Stimulated activated CD4-positive, alpha-beta T cell treated with anti-CD3 and anti-CD28 coated beads, Interleukin-2, amount 100 ng/mL, for 4 hours (primary cell): ENCODE data around the gene KRT33A.

Source experiments
- DNase-seq: peaks from one replicate; pipeline ENCODE4 v3.0.0-alpha.2; 2020; ENCODE audit warnings: low read depth

Gene KRT33A

GRCh38 chr17:41329279-41329948 lies 21.2 kb downstream of the KRT33A start:
- DNase-seq: no peak

DNA sequence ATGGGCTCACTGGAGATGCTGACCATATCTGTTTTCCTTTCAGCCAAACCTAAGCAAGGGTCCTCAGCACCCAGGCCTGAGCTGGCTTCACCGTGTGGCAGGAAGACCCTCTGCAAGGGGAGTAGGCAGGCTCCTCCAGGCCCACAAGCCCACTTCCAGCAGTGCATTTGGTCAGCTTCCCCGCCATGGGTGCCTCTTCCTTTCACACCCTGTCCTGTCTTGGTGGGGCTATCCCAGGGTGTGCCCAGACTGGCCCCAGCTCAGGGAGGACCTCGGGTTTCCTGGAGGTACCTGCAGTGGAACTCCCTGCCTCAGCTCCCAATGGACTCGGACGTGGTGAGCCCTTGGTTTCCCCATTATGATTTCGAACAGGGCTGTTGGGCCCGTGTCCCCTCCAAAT lies 22.4 kb downstream of the KRT33A start:
- DNase-seq: no peak

- no peak for DNase-seq
These were observed 23.1 kb downstream of the KRT33A start for GRCh38 chr17:41327411-41328120.

DNA sequence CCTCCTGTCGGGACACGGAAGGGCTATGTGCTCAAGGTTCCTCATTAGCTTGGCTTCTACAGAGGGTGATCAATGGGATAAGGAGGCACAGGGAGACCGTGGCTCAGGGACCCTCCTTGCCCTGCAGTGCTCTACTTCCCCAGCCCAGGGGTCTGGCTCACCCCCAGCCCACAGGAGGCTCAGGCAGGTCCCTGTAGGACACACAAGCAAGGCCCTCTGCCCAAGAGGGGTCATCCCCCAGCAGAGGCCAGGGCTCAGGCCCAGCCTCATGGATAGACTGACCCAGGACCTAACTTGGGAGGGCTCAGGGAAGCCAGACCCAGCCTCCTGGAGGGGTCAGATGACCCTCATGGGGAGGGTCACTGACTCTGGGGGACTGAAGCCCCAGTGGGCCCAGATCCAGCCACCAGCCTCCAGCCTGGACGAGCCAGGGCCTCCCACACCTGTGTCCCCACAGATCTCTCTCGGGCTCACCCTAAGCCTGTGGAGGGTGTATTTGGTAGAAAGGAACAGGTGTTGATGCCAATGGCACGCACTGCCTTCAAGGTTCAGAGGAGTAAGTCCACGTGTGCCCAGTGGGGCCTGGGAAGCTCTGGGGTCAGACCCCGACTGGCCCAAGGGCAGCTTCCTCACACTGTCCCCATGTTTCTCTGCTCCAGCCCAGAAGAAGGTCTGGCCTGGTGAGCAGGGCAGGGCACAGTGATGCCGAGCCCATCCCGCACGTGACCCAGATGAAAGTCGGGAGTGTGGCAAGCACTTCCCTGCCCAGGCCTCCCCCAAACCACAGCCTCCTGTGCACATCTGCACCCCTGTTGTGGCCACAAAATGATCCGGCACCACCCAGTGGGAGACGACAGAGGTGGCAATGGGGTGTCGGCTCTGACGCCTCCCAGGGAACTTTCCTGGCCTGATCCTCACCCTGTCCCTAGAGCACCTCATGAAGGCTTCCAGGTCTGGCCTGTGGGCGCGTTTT lies 24.2 kb downstream of the KRT33A start:
- no peak for DNase-seq

DNA sequence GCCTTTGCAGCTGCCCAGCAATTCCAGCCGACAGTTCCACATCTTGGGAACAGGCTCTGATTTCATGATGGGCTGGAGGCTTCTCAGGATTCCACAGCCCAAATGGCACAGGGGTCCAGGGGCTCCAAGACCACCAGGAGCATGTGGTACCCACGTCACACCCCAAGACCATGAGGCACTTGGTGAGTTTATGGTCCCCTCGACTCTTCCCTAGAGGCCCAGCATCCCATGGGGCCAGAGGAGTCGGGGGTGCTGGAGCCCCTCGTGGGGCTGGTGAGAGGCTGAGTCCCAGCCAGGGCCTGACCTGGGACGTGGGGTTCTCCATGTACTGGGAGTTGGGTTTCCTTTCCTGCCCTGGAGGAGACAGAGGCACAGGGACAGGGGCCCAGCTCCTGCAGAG lies 25.0 kb downstream of the KRT33A start:
- no peak for DNase-seq

GRCh38 chr17:41325126-41325525 lies 25.5 kb downstream of the KRT33A start:
- DNase-seq: no peak

DNA sequence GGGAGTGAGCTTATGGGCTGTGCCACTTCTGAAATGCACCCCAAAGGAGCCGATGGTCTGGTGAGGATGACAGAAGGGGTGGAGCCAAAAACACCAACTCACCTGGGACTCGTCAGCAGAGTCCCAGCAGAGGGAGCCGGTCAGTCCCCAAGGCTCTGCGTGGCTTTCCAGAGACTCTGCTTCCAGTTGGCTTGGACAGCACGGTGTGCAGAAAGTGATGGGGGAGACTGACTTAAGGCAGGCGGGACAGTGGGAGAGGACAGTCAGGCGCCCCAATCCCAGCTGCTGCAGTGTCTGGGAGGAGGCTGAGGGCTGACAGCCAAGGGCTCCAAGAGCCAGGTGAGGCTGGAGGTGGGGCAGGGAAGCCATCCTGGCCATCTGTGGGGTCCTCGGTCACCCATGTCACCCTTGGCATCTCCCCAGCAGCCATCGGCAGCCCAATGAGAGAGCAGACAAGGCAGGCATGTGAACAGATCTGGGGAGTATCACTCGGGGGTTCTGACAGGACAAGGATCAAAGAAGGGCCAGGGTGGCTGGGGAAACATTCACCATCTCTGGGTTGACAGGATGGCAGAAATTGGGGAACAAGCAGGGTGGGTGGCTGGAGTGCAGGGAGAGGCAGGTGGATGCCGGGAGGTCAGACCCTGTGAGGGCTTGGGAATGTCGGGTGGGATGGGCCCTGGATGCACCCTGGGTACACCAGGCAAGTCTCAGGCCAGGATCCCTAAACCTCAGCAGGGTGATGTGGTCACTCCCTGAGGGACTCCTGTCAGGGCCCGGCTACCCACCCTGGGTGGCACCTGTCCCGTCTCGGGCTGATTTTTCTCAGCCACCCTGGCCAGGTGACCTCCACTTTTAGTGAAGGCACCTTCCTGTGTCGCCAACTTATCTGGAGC lies 26.2 kb downstream of the KRT33A start:
- DNase-seq: no peak

DNA sequence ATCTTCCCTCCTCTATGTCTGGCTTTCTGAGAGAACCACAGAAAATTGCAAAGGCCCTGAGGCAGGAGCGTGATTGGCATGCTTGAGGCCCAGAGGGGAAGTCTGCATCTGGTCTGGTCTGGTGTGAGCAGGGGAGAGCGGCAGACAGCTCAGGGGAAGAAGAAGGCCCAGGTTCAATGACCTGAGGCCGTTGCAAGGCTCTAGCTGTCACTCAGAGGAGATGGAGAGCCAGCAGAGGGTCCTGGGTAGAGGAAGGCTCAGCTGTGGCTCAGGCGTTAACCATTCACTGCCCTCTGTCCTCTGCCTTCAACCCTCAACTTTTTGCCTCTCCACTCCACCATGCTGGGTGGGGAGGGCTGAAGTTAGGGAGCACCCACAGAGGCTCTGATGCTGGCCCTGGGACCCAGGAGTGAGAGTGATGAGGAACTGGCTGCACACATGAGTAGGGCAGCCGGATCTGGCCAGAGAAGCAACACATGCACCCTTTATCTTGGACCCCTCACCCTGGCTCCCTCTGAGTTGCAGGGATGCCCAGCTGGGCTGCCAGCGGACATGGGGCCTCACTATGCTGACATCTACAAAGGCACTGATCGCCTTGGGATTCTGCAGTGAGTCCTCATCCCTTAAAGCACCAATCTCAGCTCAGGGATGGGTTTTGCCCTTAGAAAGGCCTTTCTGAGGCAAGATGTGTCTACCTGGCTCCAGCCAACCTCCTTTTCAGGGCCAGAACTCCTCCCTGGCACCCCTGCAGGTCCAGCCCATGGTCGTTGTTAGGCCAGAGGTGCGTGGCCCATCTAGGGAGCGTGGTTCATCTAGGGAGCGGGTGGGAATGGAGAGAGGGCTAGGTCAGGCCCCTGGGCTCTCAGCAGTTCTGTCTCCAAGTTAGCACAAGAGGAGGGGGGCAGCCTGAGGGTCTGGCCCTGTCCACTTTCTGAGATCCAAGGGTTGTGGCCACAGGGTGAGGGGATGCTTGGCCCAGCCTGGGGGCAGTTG lies 27.4 kb downstream of the KRT33A start:
- no peak for DNase-seq

DNA sequence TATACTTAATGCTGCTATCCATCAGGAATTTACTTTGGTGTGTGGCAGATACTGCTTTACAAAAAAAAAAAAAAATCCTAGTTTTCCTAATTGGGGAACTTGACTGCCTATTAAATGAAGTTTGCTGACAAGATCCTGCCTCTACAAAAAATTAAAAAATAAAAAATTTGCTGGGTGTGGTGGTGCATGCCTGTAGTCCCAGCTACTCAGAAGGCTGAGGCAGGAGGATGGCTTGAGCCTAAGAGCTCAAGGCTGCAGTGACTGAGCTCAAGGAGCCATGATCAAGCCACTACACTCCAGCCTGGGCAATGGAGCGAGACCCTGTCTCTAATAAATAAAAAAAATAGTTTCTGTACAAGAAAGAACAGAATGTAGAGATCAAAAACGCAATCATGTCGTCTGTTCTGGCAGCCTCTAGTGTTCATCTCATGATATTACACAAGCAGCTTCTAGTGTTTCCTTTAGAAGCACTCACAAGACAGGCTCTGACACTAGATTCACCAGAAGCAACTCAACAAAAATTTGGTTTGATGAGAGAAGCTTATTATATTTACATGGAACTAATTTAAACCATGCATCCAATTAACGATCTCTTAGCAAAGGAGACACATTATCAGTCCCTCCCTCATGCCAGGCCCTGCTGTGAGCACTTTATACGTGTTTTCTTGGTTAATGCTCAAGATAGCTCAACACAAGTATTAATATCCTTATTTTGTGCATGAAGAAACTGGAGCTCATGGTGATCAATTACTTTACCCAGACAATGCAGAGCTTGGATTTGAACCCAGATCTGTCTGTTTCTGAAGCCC lies 28.3 kb downstream of the KRT33A start:
- DNase-seq: no peak

DNA sequence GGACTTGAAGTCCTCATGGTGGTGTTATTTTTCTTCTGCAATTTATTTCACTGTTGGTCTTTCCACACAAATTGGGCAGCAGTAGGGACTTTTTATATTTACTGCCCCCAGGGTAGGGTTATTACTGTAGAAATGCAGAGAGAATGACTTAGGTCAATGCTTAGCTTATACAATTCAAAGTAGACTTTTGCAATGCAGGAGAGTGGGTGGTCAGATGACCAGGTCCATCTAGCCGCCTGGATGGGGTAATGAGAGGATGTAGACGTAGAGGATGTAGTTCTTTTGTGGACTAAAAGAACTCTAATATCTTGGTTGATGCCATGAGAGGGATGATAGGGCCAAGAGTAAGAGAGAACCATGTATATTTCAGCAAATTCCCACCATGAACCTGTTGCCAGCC lies 32.4 kb downstream of the KRT33A start:
- DNase-seq: no peak

DNA sequence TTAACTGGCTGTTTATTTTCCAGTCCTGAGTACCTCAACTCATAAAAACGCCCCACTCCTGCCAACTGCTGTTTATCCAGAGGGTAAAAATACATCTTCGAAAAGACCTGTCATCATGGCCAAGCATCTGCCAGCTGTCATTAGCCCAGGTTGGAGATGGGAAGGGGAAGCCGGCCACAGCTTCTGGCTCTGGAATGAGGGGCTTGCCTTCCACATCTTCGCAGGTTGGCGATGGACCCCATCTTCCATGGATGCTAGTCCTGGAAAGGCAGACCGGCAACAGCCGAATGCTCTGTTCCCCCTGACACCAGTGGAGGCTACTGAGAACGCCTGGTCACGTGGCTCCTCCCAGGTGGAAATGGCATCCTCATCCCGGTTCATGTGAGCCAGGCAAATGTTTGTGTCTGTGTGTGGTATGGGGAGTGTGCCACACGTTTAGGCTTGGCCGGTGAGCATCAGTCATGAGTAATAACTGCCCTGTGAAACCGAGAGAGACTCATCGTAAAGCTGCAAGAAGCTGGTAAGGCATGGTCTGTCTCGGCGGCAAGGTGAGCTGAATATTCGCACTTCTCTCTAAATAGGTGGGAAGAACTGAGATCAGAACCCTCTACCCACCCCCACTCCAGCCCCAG lies 34.7 kb downstream of the KRT33A start:
- no peak for DNase-seq

DNA sequence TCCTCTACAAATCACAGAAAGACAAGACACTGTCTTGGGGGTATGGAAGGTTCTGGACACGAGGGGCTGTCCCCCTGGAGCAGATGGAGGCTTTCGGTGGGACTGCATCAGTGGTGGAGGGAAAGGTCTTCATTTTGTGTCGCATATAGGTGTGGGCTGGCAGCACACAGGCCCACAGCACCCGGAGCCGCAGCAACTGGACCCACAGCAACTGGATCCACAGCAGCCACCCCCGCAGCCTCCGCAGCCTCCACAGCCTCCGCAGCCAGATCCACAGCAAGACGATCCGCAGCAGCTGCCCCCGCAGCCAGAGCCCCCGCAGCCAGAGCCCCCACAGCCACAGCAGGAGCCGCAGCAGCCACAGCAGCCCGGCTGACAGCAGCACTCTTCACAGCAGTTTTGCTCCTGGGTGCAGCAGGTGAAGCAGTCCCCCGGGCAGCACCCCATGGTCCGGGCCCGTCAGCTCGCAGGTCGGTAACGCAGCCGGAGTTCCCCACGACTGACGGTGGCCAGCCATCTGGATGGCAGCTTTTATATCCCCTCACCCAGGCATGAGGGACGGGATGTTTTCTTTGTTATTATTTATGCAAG lies 35.3 kb downstream of the KRT33A start, which contains the start of gene KRTAP17-1:
Gene KRTAP17-1 (minus strand): TSS at position 507 of the 591 bp plus-strand sequence. CDS start 60 bp downstream, at position 447.
- no peak for DNase-seq

DNA sequence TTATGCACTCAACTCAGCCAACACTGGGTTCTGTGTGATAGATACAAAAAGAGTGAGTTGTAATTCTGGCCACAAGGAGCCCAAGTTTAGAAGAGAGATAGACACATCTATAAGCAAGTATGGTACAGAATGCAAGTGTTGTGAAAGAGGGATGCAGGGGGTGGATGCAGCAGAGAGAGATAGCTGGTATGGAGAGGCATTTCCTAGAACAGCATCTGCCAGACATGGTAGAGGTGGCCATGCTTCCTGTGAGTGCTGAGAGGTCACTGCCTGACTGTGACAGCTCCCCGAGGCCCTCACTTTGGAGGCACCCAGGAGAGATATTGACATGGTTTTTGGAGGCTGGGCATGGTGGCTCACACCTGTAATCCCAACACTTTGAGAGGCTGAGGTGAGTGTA lies 39.5 kb downstream of the KRT33A start:
- no peak for DNase-seq

DNA sequence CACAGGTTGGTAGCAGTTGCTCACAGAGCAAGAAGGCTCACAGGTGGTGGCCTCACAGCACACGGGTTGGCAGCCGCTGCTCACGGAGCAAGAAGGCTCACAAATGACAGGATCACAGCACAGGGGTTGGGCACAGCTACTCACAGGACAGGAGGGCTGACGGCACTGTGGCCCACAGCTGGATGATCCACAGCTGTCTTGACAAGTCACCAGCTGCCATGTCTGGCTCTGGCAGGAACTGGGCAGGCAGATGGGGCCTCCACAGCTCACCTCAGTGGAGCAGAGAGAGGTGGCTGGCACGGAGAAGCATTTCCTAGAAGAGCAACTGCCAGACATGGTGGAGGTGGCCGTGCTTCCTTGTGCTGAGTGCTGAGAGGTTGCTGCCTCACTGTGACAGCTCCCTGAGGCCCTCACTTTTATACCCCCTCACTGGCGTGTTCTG lies 41.7 kb downstream of the KRT33A start, which contains the start of gene KRTAP16-1:
Gene KRTAP16-1 (minus strand): TSS at position 392 of the 442 bp plus-strand sequence. CDS start 56 bp downstream, at position 336.
- peak; percentile 15 for DNase-seq

GRCh38 chr17:41308251-41308917 lies 42.2 kb downstream of the KRT33A start:
- DNase-seq: peak; percentile 36

DNA sequence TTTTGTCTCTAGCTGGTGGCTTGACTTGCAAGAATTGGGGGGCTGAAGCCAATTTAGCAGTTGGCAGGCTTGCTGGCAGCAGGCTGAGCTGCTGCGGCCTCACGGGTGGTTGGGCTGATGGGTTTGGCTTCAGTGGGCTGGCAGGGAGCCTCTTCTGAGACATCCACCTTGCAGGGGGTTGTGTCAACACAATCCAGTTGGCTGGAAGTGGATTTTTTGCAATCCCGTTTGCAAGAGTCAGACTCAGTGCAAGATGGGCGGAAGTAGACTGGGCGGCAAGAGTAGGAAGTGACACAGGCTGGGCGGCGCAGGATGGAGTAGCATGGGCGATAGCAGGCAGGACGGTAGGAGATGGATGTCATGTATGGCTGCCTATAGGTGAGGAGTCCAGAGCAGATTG lies 43.0 kb downstream of the KRT33A start:
- DNase-seq: no peak

- no peak for DNase-seq
These were observed 46.5 kb downstream of the KRT33A start for GRCh38 chr17:41304091-41304490.

DNA sequence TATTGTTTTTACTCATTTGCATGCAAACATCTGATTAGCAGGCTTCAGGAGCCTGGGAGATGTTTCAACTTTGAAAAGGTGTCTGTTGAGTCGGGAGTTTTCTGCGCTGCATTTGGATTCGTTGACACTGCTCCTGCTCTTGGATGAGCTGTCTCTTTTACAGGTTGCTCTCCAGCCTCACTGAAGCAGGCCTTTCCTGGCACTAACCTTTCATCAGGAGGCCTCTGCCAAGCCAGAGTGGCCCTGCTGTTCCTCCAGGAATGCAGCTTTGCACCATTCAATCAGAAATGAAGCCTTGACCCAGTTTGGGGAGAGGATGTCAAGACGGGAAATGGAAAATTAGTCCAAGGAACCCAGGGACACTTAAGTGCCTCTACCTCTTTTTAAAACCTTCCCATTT lies 47.6 kb downstream of the KRT33A start:
- no peak for DNase-seq
